Measurements from ENCODE around the gene SHC4. TPM values are rescaled to one million over a fixed set of nuclear protein-coding genes. Genes with fewer than 3 reads are reported as not detected.
"Not testable (repeated sequence)": the region's sequence is repeated elsewhere in the genome, so short reads cannot be mapped to it uniquely, and the experiment has no call there.

The SHC4 gene
- total RNA-seq, 1 donor from 2014 or later, result not detected

DNA sequence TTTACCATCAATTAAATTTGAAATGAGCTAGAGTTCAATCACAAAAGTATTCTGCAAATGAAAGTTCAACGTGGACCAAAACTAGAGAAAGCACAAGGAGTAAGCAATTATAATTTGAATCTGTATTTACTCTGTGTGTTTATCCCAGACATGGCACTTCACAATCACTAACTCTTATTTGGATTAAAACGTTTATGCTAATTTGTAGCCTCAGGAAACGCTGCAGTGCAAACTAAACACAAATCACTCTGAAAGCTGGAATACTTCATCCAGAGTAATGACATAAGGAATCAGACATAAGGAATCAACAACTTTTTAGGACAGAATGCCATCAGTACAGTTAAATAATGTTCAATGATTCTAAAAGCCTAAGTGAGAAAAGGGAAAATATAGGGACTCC, 171.3 kb downstream of the SHC4 start:
- no peak for ATAC-seq

DNA sequence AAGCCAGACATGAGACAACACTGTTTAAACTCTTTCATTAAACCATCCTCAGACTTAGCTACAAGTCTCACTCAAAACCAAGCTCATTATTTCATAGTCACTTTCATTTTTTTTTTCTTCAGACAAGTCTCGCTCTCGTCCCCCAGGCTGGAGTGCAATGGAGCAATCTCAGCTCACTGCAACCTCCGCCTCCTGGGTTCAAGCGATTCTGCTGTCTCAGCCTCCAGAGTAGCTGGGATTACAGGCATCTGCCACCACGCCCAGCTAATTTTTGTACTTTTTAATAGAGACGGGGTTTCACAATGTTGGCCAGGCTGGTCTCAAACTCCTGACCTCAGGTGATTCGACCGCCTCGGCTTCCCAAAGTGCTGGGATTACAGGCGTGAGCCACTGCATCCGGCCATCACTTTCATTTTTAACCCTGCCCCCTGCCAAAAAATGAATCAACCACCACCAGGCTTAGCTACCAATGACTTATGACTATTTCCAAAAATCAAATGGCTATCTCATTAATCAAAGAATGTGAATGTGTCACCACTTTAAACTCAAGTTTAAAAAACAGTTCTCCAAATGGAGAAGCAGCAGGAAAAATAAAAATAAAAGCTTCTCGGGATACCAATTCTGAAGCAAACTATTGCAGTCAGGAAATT, 173.1 kb downstream of the SHC4 start:
- not testable (repeated sequence) for ATAC-seq

DNA sequence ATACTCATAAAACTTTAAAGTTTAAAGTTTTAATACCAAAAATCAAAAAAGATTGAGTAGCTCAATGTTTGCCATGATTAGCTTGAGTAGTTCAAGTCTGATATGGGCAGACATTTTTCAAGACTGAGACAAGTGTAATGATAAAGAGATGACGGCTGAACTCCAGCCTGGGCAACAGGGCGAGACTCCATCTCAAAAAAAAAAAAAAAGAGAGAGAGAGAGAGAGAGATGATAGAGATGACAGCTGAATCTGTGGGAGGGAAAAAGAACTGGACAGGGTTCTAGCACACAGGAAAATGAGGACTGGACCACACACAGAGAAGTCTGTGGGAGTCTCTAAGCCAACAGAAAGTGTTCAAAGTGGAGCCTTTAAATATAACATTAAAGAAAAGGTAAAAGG, 178.0 kb downstream of the SHC4 start:
- ATAC-seq, result no peak

DNA sequence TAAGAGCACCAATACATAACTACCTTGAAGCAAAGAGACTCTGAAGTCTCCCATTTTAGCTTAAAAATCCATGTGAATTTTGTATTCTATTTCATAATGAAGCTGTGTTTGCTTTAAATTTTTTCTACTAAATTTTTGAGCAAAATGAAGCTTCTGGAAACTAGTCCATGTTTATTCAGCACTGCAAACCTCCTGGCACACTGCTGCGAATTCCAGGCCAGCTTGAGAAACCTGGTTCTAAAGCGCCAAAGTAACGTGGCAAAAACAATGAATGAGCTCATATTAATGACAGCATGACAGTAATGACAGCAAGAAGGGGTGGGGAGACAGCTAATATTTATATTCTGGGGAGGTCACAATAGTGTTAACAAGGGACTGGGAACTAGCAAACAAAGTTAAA, 178.5 kb downstream of the SHC4 start:
- no peak for ATAC-seq

DNA sequence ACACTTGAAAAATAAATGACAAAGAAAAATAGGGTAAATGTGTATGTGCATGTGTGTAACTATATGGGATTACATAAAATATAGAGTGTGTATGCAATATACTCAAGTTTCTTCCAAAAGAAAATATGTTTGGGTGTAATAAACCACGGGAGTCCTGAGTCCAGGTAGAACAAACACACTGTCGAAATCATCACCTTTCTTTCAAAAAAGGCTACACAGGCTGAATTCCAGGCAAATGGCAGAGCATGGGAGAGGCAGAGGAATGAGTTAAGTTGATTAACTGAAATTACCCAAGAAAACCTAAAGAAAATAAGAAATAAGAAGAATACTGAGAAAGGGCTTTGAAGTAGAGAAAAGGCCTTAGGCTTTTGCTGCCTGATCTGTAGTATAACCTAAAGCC, 179.0 kb downstream of the SHC4 start:
- ATAC-seq, result no peak

DNA sequence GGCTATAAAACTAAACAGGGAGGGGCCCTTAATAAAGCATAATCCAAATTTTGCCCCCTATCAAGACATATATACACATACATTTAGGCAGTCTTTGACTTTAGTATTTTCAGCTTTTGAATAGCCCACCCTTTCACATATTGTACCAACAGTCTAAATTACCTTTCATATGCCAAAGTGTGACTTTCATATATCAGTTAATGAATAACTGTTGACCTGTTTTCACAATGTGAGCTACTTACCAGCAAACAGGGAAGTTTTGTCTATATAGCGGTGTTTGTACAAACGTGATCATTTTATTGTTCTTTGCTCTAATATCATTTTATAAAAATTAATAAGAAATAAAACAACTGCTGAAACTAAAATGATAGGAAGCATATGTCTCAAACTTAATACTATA, 180.8 kb downstream of the SHC4 start:
- ATAC-seq, result no peak

DNA sequence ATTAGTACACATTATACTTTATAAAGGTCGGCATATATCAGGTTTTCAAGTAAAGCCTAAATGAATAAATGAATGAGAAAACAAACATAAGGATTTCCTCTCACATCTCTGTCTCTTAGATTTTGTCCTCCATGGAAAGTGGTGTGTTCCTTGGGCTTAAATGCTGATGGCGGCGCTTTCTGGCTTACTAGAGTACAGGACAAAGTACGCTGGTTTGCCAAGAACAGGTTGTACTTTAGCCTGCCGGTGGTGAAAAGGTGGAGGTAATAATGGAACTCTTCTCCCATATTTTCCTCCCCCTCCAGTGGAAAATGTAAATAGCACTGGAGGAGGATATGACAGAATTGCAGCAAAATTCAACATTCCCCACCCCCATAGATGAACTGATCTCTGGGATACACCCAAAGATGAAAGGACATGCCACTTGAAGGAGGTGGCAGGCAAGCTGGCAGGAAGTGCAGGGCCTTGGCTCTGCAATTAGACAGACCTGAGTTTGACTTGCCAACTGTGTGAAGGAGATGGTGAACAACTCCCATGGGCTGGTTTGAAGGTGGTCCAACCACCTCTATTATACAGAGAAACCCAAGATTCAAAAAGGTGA, 182.1 kb downstream of the SHC4 start:
- no peak for ATAC-seq

DNA sequence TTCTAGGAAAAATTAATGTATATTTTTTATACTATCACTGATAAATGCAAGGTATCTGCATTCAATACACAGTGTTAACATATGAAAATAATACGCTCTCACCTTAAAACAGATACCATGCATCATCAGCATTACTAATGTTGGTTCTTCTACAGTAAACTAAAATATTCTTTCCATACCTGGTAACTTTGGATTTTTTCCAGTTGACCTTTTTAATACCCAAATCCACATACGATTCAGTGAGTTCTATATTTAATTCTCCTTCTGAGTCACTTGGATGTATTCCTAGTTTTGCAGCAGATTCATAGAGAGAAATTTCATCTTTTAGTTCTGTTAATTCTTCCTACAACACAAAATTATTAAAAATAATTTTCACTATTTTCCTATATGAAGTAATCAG, 182.7 kb downstream of the SHC4 start:
- no peak for ATAC-seq

DNA sequence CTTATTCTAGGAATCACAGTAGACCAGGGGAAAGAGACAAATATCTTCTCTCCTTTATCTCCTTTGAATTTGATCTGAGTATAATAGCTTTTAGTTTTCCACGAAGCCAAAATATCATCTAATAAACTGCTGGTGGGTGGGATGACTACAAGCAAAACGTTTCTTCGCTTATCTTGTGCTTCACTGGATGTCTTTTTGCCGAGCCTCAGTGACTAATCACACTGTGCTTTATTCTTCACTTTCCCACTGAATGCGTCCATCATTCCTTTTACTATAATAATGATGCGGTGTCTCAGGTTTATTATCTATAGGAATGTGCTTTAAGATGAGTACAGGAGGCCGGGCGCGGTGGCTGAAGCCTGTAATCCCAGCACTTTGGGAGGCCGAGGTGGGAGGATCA, 185.4 kb downstream of the SHC4 start:
- ATAC-seq, result no peak

DNA sequence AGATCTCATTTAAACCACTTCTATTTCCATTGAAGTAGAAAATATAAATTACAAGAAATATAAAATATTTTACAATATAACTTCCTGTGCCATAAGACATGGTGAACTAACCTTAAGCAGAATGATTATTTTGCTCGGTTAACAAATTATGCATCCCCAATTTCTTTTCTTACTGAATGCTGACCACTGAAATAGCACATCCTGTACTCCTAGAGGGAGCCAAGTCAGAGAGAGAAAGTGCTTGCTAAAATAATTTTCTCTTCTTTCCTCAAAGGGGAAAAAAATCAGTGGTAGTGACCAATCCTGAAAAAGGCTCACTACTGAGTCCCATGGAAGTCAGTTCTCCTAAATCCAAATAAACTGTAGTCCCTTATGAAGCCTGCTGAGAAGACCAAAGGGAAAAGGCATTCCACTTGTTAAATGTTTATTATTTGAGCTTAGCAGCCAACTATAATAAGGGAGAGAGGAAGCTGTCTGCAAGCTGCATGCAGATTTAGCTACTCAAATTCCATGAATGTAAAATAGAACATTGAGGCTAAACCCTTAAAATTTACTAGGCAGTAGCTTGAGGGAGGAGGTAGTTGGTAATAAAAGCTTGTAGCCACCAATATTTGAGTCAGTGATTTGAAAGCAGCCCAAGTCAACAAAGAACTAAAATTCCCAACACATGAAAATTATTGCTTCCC, 185.9 kb downstream of the SHC4 start:
- ATAC-seq, result no peak

DNA sequence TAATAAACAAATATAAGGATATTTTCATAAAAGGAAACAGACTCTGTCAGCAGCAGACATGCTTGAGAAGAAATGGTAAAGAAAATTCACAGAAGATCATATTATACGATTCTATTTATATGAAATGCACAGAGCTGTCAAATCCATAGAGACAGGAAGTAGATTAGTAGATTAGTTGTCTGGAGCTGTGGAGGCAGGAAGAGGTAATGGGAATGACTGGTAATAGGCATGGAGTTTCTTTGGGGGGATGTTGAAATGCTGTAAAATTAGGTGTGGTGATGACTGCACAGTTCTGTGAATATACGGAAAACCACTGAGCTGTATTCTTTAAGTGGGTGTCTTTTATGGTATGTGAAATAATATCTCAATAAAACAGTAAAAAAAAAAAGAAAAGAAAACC, 188.2 kb downstream of the SHC4 start:
- no peak for ATAC-seq

DNA sequence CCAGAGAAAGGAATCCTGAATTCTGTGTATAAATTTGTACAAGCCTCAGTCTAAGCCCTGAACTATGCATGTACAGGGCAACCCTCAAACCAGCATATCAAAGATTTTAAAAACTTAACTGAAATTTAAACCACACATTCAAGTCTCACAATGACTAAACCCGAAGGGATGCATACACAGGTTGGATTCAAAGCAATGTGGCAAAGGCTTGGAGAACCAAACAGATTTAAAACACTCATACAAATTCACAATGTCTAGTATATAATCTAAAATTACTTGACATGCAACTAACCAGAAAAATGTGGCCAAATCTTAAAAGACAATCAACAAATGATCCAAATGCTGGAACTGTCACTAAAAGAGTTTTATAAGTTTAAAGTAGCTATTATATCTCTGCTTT, 189.2 kb downstream of the SHC4 start:
- no peak for ATAC-seq

Other genes starting within 250 kb of the SHC4 start
- gene CEP152, start 152.8 kb downstream of the SHC4 start, total RNA-seq, result 4.5 TPM
- 30.7 TPM for gene EID1, start 85.8 kb downstream of the SHC4 start, total RNA-seq
- 19.3 TPM for gene SECISBP2L, start 82.5 kb upstream of the SHC4 start, total RNA-seq
- 53.2 TPM for gene COPS2, start 191.7 kb upstream of the SHC4 start, total RNA-seq
- 16.7 TPM for gene GALK2, start 206.3 kb upstream of the SHC4 start, total RNA-seq

Measured in esophagus mucosa (tissue), 1 donor.